Loucy (cell line): ENCODE results near the gene AAK1.
A peak's percentile ranks its signal among the peaks of the same experiment; 100 is the strongest.

ENCODE experiments used
- H2AFZ ChIP-seq: fragments of 200-600 bp; sonication (generic); 2 replicates; pipeline ENCODE4 v1.6.0; 2016; ENCODE audit warnings: antibody characterized with exemption, mild to moderate bottlenecking, low read length, moderate library complexity
- H3F3A ChIP-seq: fragments of 200-600 bp; 2 replicates; pipeline ENCODE4 v1.6.0; 2016; ENCODE audit warnings: antibody characterized with exemption, low read depth, mild to moderate bottlenecking
- H3K27me3 ChIP-seq: fragments of 200-600 bp; sonication (generic); 2 replicates; pipeline ENCODE4 v1.6.1; 2014; ENCODE audit warnings: low read length, mild to moderate bottlenecking; ENCODE audit not compliant: insufficient read depth, poor library complexity, severe bottlenecking
- H3K36me3 ChIP-seq: fragments of 200-600 bp; sonication (generic); 2 replicates; pipeline ENCODE4 v1.6.1; 2016; ENCODE audit warnings: low read length; ENCODE audit not compliant: insufficient read depth
- H3K4me1 ChIP-seq: fragments of 200-600 bp; sonication (generic); 2 replicates; pipeline ENCODE4 v1.5.1; 2014; ENCODE audit warnings: low read length, mild to moderate bottlenecking; ENCODE audit not compliant: insufficient read depth, poor library complexity, severe bottlenecking
- H3K4me2 ChIP-seq: fragments of 200-600 bp; sonication (generic); 2 replicates; pipeline ENCODE4 v1.6.0; 2014; ENCODE audit warnings: antibody characterized with exemption, low read length, low read depth, mild to moderate bottlenecking; ENCODE audit not compliant: poor library complexity, severe bottlenecking
- H3K4me3 ChIP-seq: fragments of 200-600 bp; sonication (generic); 2 replicates; pipeline ENCODE4 v1.5.1; 2014; ENCODE audit warnings: low read length, mild to moderate bottlenecking, mixed read lengths; ENCODE audit not compliant: poor library complexity, severe bottlenecking
- H3K79me2 ChIP-seq: fragments of 200-600 bp; sonication (generic); 2 replicates; pipeline ENCODE4 v1.6.1; 2014; ENCODE audit warnings: low read length; ENCODE audit not compliant: insufficient read depth
- H3K9ac ChIP-seq: fragments of 200-600 bp; sonication (generic); 2 replicates; pipeline ENCODE4 v1.6.0; 2014; ENCODE audit warnings: mild to moderate bottlenecking, low read depth, low read length, moderate library complexity; ENCODE audit not compliant: poor library complexity, severe bottlenecking
- H3K9me2 ChIP-seq: fragments of 200-600 bp; sonication (generic); replicated peaks from 2 replicates; pipeline ENCODE4 v1.6.1; 2016; ENCODE audit warnings: low read depth, low read length, mixed read lengths
- H3K9me3 ChIP-seq: fragments of 200-600 bp; sonication (generic); 2 replicates; pipeline ENCODE4 v1.6.1; 2014; ENCODE audit warnings: mild to moderate bottlenecking, antibody characterized with exemption, low read length, low read depth; ENCODE audit not compliant: insufficient read depth
- H4K20me1 ChIP-seq: fragments of 200-600 bp; sonication (generic); 2 replicates; pipeline ENCODE4 v1.6.0; 2014; ENCODE audit warnings: antibody characterized with exemption, low read length, mild to moderate bottlenecking; ENCODE audit not compliant: insufficient read depth, poor library complexity, severe bottlenecking
- EZH2phosphoT487 ChIP-seq: fragments of 200-600 bp; IDR thresholded peaks from 2 replicates; pipeline ENCODE4 v1.6.1; 2018; ENCODE audit warnings: antibody characterized with exemption, mild to moderate bottlenecking, moderate library complexity, borderline replicate concordance
- TF ChIP-seq, protein P1 (sequence below): fragments of 200-600 bp; sonication (generic); conservative IDR thresholded peaks from 2 replicates; pipeline ENCODE4 v1.5.1; 2014; ENCODE audit warnings: mild to moderate bottlenecking, antibody characterized with exemption, low read length

AAK1 gene

DNA sequence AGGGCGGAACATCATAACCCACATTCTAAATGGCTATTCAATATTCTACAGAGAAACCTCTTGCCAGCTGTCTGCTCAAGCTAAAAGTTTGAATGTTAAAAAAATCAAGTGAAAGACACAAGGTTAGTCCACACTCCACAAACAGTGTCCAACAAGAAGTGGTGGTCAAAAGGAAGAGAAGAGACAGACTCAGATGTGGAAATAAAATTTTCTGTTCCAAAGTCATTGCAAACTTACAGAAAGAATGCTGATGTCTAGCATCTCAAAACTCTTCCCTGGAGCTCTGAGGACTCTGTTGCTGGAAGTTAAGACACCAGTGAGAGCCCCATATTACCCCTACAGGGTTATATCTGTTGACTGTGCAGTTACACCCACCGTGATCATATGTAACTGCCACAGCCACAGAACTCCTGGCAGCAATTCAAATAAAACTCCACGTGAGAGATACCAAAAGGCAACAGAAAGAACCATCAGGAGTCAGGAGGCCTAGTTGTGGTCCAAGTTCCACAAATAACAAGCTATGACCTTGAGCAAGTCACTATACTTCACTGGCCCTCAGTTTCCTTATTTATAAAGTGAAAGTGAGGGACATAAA is 60.9 kb downstream of the AAK1 start:
- H3K9me3 ChIP-seq: no peaks in the 10 kb centered on the region
- peaks cover 93% of the 10 kb centered on the region for H3K79me2 ChIP-seq
- H3K4me3 ChIP-seq: peak overlapping the region; percentile 70
- peak overlapping the region; percentile 94 for H3K4me2 ChIP-seq
- no peaks in the 10 kb centered on the region for H3K27me3 ChIP-seq
- H3F3A ChIP-seq: no peaks in the 10 kb centered on the region
- no peaks in the 10 kb centered on the region for H3K9me2 ChIP-seq
- no peaks in the 10 kb centered on the region for H4K20me1 ChIP-seq
- peaks cover 70% of the 10 kb centered on the region for H3K4me1 ChIP-seq
- no peak for TF ChIP-seq EZH2phosphoT487
- TF ChIP-seq, protein P1, sequence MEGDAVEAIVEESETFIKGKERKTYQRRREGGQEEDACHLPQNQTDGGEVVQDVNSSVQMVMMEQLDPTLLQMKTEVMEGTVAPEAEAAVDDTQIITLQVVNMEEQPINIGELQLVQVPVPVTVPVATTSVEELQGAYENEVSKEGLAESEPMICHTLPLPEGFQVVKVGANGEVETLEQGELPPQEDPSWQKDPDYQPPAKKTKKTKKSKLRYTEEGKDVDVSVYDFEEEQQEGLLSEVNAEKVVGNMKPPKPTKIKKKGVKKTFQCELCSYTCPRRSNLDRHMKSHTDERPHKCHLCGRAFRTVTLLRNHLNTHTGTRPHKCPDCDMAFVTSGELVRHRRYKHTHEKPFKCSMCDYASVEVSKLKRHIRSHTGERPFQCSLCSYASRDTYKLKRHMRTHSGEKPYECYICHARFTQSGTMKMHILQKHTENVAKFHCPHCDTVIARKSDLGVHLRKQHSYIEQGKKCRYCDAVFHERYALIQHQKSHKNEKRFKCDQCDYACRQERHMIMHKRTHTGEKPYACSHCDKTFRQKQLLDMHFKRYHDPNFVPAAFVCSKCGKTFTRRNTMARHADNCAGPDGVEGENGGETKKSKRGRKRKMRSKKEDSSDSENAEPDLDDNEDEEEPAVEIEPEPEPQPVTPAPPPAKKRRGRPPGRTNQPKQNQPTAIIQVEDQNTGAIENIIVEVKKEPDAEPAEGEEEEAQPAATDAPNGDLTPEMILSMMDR: no peak
- peak overlapping the region; percentile 71 for H3K9ac ChIP-seq
- H2AFZ ChIP-seq: no peak overlapping the region
- no peaks in the 10 kb centered on the region for H3K36me3 ChIP-seq

- no peak for TF ChIP-seq EZH2phosphoT487
- TF ChIP-seq, protein P1: no peak
- H3K4me1 ChIP-seq: peaks cover 77% of the 10 kb centered on the region
- peak overlapping the region; percentile 70 for H3K4me3 ChIP-seq
- no peaks in the 10 kb centered on the region for H3K27me3 ChIP-seq
- peaks cover 95% of the 10 kb centered on the region for H3K79me2 ChIP-seq
- no peaks in the 10 kb centered on the region for H4K20me1 ChIP-seq
- H3K4me2 ChIP-seq: peak overlapping the region; percentile 94
- H3F3A ChIP-seq: no peaks in the 10 kb centered on the region
- peak overlapping the region; percentile 71 for H3K9ac ChIP-seq
- no peaks in the 10 kb centered on the region for H3K36me3 ChIP-seq
- H2AFZ ChIP-seq: no peak overlapping the region
- no peaks in the 10 kb centered on the region for H3K9me3 ChIP-seq
- no peaks in the 10 kb centered on the region for H3K9me2 ChIP-seq
Measured at GRCh38 chr2:69581774-69582581, 61.6 kb downstream of the AAK1 start.

DNA sequence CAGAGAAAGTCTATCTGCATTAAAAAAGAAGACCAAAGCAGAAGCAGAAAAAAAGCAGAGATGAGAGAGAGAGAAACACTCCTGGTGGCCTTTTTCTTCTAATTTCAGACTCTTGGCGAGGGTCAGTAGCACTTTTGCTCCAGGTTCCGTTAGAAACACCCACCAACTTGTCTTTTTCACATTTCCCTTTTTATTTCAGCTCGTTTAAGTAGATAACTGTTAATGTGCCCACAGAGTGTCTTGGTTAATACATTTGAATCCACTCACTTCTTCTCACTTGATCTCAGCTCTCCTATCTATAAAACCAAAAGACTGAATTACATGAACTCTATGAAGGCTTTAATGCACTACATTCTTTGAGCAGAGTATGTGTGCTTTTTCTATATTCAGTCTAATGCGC is 63.1 kb downstream of the AAK1 start:
- Histone ChIP-seq H4K20me1 (peaks cover 4% of the 10 kb centered on the region), H3K79me2 (peaks cover 95% of the 10 kb centered on the region), H3K27me3 (no peaks in the 10 kb centered on the region), H3K4me2 (peak overlapping the region; percentile 13), H3K4me3 (no peak overlapping the region), H3K9me2 (no peaks in the 10 kb centered on the region), H3F3A (no peaks in the 10 kb centered on the region), H3K9me3 (no peaks in the 10 kb centered on the region), H2AFZ (no peak overlapping the region), H3K36me3 (no peaks in the 10 kb centered on the region), H3K9ac (peak overlapping the region; percentile 18), H3K4me1 (peaks cover 86% of the 10 kb centered on the region)
- TF ChIP-seq EZH2phosphoT487: no peak
